ENCODE measurements around the gene BCAR1. TPM values are rescaled to one million over a fixed set of nuclear protein-coding genes. Genes with fewer than 3 reads are reported as not detected.

The BCAR1 gene
- polyA plus RNA-seq, 2 of the 4 experiments (the other 2 are of a cell fraction), result 10.2 to 35.8 TPM

DNA sequence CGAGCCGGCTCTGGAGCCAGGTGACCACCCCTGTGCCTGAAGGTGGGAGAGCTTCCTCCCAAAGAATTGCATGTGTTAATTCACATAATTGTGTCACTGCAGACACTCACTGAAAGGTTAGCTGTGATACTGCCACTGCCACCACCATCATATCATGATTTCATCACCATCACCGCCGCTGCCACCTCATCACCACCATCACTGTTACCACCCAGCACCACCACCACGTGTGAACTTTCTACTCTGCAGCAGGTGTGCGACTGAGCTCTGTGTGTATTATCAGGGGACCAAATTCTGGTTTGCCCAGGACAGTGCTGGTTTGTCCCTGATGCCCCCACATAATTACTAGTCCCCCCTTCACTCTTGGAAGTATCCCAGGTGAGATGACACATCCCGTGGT lies 15.2 kb downstream of the BCAR1 start:
- WGBS (ENCODE audit: missing lambda C conversion rate), result 84% methylated on average over 7 of the region's 7 CpGs
- FAIRE-seq (no peak), ATAC-seq (no peak), DNase-seq (ENCODE audit: low read depth in 1 of 2, low spot score in 1 of 2) (no peak)
- H3K9me3 ChIP-seq, result no peaks in the 10 kb centered on the region
- POLR2A ChIA-PET, result no interaction called here
- H3K4me3 ChIP-seq, result no peak overlapping the region
- no peak for TF ChIP-seq CEBPB (IDR thresholded peaks at IDR 0.05)
- TF ChIP-seq JUNB (IDR thresholded peaks at IDR 0.05), result no peak
- TF ChIP-seq, protein P1, sequence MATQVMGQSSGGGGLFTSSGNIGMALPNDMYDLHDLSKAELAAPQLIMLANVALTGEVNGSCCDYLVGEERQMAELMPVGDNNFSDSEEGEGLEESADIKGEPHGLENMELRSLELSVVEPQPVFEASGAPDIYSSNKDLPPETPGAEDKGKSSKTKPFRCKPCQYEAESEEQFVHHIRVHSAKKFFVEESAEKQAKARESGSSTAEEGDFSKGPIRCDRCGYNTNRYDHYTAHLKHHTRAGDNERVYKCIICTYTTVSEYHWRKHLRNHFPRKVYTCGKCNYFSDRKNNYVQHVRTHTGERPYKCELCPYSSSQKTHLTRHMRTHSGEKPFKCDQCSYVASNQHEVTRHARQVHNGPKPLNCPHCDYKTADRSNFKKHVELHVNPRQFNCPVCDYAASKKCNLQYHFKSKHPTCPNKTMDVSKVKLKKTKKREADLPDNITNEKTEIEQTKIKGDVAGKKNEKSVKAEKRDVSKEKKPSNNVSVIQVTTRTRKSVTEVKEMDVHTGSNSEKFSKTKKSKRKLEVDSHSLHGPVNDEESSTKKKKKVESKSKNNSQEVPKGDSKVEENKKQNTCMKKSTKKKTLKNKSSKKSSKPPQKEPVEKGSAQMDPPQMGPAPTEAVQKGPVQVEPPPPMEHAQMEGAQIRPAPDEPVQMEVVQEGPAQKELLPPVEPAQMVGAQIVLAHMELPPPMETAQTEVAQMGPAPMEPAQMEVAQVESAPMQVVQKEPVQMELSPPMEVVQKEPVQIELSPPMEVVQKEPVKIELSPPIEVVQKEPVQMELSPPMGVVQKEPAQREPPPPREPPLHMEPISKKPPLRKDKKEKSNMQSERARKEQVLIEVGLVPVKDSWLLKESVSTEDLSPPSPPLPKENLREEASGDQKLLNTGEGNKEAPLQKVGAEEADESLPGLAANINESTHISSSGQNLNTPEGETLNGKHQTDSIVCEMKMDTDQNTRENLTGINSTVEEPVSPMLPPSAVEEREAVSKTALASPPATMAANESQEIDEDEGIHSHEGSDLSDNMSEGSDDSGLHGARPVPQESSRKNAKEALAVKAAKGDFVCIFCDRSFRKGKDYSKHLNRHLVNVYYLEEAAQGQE (IDR thresholded peaks at IDR 0.05), result no peak
- TF ChIP-seq RFX5 (IDR thresholded peaks at IDR 0.05), result no peak
- no peak for TF ChIP-seq ESRRA (IDR thresholded peaks at IDR 0.05; ENCODE audit: borderline replicate concordance, low read length)
- TF ChIP-seq POLR2AphosphoS2 (conservative IDR thresholded peaks at IDR 0.05; ENCODE audit: low read length), result no peak
- no peak for TF ChIP-seq CHD4 (IDR thresholded peaks at IDR 0.05; ENCODE audit: borderline replicate concordance)
- TF ChIP-seq RAD21 (conservative IDR thresholded peaks at IDR 0.05 in 1 of 2, IDR thresholded peaks at IDR 0.05 in 1 of 2), result no peak
- TF ChIP-seq, protein P2, sequence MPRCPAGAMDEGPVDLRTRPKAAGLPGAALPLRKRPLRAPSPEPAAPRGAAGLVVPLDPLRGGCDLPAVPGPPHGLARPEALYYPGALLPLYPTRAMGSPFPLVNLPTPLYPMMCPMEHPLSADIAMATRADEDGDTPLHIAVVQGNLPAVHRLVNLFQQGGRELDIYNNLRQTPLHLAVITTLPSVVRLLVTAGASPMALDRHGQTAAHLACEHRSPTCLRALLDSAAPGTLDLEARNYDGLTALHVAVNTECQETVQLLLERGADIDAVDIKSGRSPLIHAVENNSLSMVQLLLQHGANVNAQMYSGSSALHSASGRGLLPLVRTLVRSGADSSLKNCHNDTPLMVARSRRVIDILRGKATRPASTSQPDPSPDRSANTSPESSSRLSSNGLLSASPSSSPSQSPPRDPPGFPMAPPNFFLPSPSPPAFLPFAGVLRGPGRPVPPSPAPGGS (IDR thresholded peaks at IDR 0.05), result no peak
- TF ChIP-seq CHD2 (IDR thresholded peaks at IDR 0.05; ENCODE audit: low read length, partially characterized antibody), result no peak
- no peak for TF ChIP-seq TP53 (CRISPR knock-in tag; IDR thresholded peaks at IDR 0.05)
- TF ChIP-seq RCOR1 (IDR thresholded peaks at IDR 0.05; ENCODE audit: low read depth, low read length), result no peak
- no peak for TF ChIP-seq TFCP2L1 (CRISPR knock-in tag; IDR thresholded peaks at IDR 0.05)
- TF ChIP-seq, protein P3, sequence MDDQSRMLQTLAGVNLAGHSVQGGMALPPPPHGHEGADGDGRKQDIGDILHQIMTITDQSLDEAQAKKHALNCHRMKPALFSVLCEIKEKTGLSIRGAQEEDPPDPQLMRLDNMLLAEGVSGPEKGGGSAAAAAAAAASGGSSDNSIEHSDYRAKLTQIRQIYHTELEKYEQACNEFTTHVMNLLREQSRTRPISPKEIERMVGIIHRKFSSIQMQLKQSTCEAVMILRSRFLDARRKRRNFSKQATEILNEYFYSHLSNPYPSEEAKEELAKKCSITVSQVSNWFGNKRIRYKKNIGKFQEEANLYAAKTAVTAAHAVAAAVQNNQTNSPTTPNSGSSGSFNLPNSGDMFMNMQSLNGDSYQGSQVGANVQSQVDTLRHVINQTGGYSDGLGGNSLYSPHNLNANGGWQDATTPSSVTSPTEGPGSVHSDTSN (IDR thresholded peaks at IDR 0.05), result no peak
- TF ChIP-seq NR3C1 (IDR thresholded peaks at IDR 0.05), result no peak
- H3K4me1 ChIP-seq, result peaks cover 39% of the 10 kb centered on the region
- H3K27ac ChIP-seq, result no peak overlapping the region
- H3K4me2 ChIP-seq, result no peak overlapping the region
- CTCF ChIA-PET, result interaction anchor here (3.3 to 14.6 kb wide), 6 partner anchors 12 to 166 kb away, joined by 24 to 171 read pairs (median 124); partner anchors contain the start of gene BCAR1

DNA sequence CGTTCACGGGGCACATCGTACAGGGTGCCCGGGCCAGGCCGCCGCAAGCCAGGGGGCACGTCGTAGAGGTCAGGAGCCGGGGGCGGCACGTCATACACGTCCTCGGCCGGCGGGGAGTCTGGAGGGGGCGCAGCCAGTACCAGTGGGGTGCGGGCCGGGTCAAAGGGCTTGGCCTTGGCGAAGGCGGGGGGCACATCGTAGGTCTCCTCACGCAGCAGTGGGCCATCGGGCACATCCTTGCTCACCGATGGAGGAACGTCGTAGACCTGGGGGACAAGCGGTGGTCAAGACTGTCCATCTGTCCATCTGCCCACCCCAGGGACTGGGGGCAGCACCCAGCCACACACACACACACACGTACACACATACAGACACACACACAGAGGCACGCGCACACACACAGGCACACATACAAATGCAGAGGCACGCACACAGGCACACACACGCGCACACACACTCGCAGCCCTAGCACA lies 15.7 kb downstream of the BCAR1 start:
- 93% methylated on average over 18 of the region's 34 CpGs for WGBS (ENCODE audit: missing lambda C conversion rate)

More for the DNA sequence above, 15.7 kb downstream of the BCAR1 start:
- TF ChIP-seq HOXB5 (CRISPR knock-in tag; IDR thresholded peaks at IDR 0.05), result no peak
- ATAC-seq (no peak), DNase-seq (ENCODE audit: low read depth in 1 of 2, low spot score in 1 of 2) (no peak), FAIRE-seq (no peak)
- CTCF ChIA-PET, result interaction anchor here (1.0 to 14.6 kb wide), 12 partner anchors 12 to 166 kb away, joined by 3 to 171 read pairs (median 46); partner anchors contain the start of genes BCAR1, CTRB1 and CTRB2
- Histone ChIP-seq H3K9me3 (no peaks in the 10 kb centered on the region), H3K4me3 (no peak overlapping the region), H3K4me1 (peaks cover 39% of the 10 kb centered on the region), H3K27ac (no peak overlapping the region), H3K4me2 (no peak overlapping the region)
- POLR2A ChIA-PET, result no interaction called here
